ENCODE measurements around the gene C16orf96.

DNA sequence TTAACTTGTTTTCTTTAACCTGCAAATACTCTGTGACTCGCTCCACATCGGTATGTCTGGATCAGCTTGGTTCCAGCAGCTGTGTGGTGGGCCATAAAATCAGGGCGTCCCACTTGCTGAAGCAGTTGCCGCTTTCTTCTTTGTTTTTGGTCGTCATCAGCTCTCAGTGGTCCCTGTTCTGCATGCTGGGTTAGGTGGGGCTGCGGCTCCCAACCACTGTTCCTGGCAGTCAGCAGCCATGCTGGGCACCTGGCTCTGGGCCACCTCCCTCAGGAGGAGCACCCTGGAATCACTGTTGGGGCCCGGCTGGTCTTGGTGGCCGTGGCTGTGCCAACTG, 91.5 kb downstream of the C16orf96 start:
- TF ChIP-seq, protein P1, sequence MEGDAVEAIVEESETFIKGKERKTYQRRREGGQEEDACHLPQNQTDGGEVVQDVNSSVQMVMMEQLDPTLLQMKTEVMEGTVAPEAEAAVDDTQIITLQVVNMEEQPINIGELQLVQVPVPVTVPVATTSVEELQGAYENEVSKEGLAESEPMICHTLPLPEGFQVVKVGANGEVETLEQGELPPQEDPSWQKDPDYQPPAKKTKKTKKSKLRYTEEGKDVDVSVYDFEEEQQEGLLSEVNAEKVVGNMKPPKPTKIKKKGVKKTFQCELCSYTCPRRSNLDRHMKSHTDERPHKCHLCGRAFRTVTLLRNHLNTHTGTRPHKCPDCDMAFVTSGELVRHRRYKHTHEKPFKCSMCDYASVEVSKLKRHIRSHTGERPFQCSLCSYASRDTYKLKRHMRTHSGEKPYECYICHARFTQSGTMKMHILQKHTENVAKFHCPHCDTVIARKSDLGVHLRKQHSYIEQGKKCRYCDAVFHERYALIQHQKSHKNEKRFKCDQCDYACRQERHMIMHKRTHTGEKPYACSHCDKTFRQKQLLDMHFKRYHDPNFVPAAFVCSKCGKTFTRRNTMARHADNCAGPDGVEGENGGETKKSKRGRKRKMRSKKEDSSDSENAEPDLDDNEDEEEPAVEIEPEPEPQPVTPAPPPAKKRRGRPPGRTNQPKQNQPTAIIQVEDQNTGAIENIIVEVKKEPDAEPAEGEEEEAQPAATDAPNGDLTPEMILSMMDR (IDR thresholded peaks at IDR 0.05 in 8 of 11, conservative IDR thresholded peaks at IDR 0.05 in 3 of 11) = no peak
- TF ChIP-seq POLR2A (IDR thresholded peaks at IDR 0.05) = no peak
- TF ChIP-seq POLR2AphosphoS5 (IDR thresholded peaks at IDR 0.05) = no peak

Measured in spleen (tissue), 7 donors.